ENCODE measurements around the gene CBX7. TPM values are rescaled to one million over a fixed set of nuclear protein-coding genes. Genes with fewer than 3 reads are reported as not detected.
A peak's percentile ranks its signal among the peaks of the same experiment; 100 is the strongest.

CBX7 gene
- total and polyA plus RNA-seq, 2 experiments from 2014 or later, result 2.6 to 11.5 TPM

- no peaks in the 10 kb centered on the region for H3K9me2 ChIP-seq (ENCODE audit: insufficient read depth)
- peaks cover 76% of the 10 kb centered on the region for H3K4me1 Mint-ChIP-seq
- peaks cover 47% of the 10 kb centered on the region for H3K4me1 ChIP-seq (ENCODE audit: insufficient read depth)
- peaks cover 2% of the 10 kb centered on the region; the same call in 1 of the 3 replicates for H3K36me3 Mint-ChIP-seq (ENCODE audit: low read depth)
- H3K79me2 ChIP-seq (replicated peaks; ENCODE audit: insufficient read depth), result no peaks in the 10 kb centered on the region
- peak overlapping the region; percentile 95 for H3K27ac Mint-ChIP-seq
- H3K27ac ChIP-seq (ENCODE audit: low read depth), result peak overlapping the region; percentile 99
- peaks cover 17% of the 10 kb centered on the region for H3F3A ChIP-seq (replicated peaks; ENCODE audit: low read depth)
- H3K27me3 ChIP-seq (ENCODE audit: insufficient read depth), result no peaks in the 10 kb centered on the region
- H3K4me3 ChIP-seq, result no peak overlapping the region; the same call in 1 of the 2 replicates
- peak in 1 of 2 experiments; percentile 23; a peak in 2 of 4 replicates for TF ChIP-seq CTCF (conservative IDR thresholded peaks at IDR 0.05; ENCODE audit: low read depth in 2 of 2)
- no peak for TF ChIP-seq ZNF114 (CRISPR knock-in tag; IDR thresholded peaks at IDR 0.05)
- no peak for TF ChIP-seq POLR2AphosphoS5 (IDR thresholded peaks at IDR 0.05; ENCODE audit: low read depth)
- TF ChIP-seq ZNF331 (CRISPR knock-in tag; IDR thresholded peaks at IDR 0.05; ENCODE audit: low read depth), result no peak
- no peak for TF ChIP-seq EZH2phosphoT487 (IDR thresholded peaks at IDR 0.05; ENCODE audit: unreplicated experiment)
- TF ChIP-seq REST (IDR thresholded peaks at IDR 0.05; ENCODE audit: unreplicated experiment), result no peak
- TF ChIP-seq ZNF462 (CRISPR knock-in tag; IDR thresholded peaks at IDR 0.05), result no peak
- no peak for TF ChIP-seq CREB1 (CRISPR knock-in tag; IDR thresholded peaks at IDR 0.05; ENCODE audit: low read depth)
- peak overlapping the region; percentile 38; the same call in 1 of the 2 replicates for H2AFZ ChIP-seq
- peak; percentile 33 for DNase-seq (ENCODE audit: low spot score)
- H3K4me2 ChIP-seq, result peak overlapping the region; percentile 80
- H3K36me3 ChIP-seq (ENCODE audit: insufficient read depth), result no peaks in the 10 kb centered on the region
- no peaks in the 10 kb centered on the region for H4K20me1 ChIP-seq (replicated peaks; ENCODE audit: insufficient read depth)
- no peak overlapping the region for H3K4me3 Mint-ChIP-seq
- peaks cover 26% of the 10 kb centered on the region for H3K27me3 Mint-ChIP-seq (ENCODE audit: insufficient read depth, low read depth, poor library complexity)
- no peak for ATAC-seq
- peaks cover 3% of the 10 kb centered on the region; the same call in 1 of the 3 replicates for H3K9me3 Mint-ChIP-seq
Observed at GRCh38 chr22:39176714-39177455, 24.4 kb upstream of the CBX7 start.

All from GM23338 (cell line).